RPMI8226 (cell line): ENCODE data around the gene HYAL2.

ENCODE experiments used
- DNase-seq: peaks from one replicate; pipeline ENCODE4 v3.0.0-alpha.2; 2015

Gene HYAL2

GRCh38 chr3:50268276-50268675, 54.3 kb downstream of the HYAL2 start:
- DNase-seq, result no peak
